OCI-LY3 (cell line): Measurements from ENCODE around the gene CCR3.
A peak's percentile ranks its signal among the peaks of the same experiment; 100 is the strongest.

Source experiments
- H2AFZ ChIP-seq: fragments of 200-600, 300-600 bp; shearing (Covaris generic); 2 replicates; pipeline ENCODE4 v1.6.0; 2014; ENCODE audit warnings: antibody characterized with exemption, low read depth, low read length
- H3K27ac ChIP-seq: fragments of 200-600, 300-600 bp; sonication (generic); 2 replicates; pipeline ENCODE4 v1.5.1; 2014; ENCODE audit warnings: mild to moderate bottlenecking, low read length, moderate library complexity, mixed read lengths
- H3K27me3 ChIP-seq: fragments of 200-600, 300-600 bp; sonication (generic); 2 replicates; pipeline ENCODE4 v1.6.1; 2014; ENCODE audit warnings: low read depth, low read length, mixed read lengths
- H3K36me3 ChIP-seq: fragments of 200-600, 300-600 bp; sonication (generic); replicated peaks from 2 replicates; pipeline ENCODE3; 2014; ENCODE audit warnings: low read depth, low read length, mixed read lengths
- H3K4me1 ChIP-seq: fragments of 300-600, 200-600 bp; sonication (generic); 2 replicates; pipeline ENCODE4 v1.6.1; 2014; ENCODE audit warnings: low read length, mixed read lengths
- H3K4me2 ChIP-seq: fragments of 200-600, 300-600 bp; sonication (generic); 2 replicates; pipeline ENCODE4 v1.6.1; 2014; ENCODE audit warnings: low read length, mixed read lengths
- H3K4me3 ChIP-seq: fragments of 300-600, 200-600 bp; sonication (generic); 2 replicates; pipeline ENCODE4 v1.5.1; 2014; ENCODE audit warnings: antibody characterized with exemption, mild to moderate bottlenecking, low read length, moderate library complexity
- H3K79me2 ChIP-seq: fragments of 300-600, 200-600 bp; shearing (Covaris generic); 2 replicates; pipeline ENCODE4 v1.6.1; 2014; ENCODE audit warnings: mild to moderate bottlenecking, low read length, mixed read lengths
- H3K9ac ChIP-seq: fragments of 300-600, 200-600 bp; shearing (Covaris generic); 2 replicates; pipeline ENCODE4 v1.6.0; 2014; ENCODE audit warnings: mild to moderate bottlenecking, low read length, moderate library complexity
- H3K9me3 ChIP-seq: fragments of 200-600, 300-600 bp; shearing (Covaris generic); 2 replicates; pipeline ENCODE4 v1.6.1; 2014; ENCODE audit warnings: low read length, mixed read lengths; ENCODE audit not compliant: insufficient read depth
- H4K20me1 ChIP-seq: fragments of 200-600, 300-600 bp; sonication (generic); 2 replicates; pipeline ENCODE4 v1.6.1; 2016; ENCODE audit warnings: low read length, mixed read lengths; ENCODE audit not compliant: insufficient read depth
- EZH2phosphoT487 ChIP-seq: fragments of 200-600 bp; shearing (Covaris generic); IDR thresholded peaks from 2 replicates; pipeline ENCODE4 v1.6.1; 2018; ENCODE audit warnings: antibody characterized with exemption, mixed run types, low read depth
- TF ChIP-seq, protein P1 (sequence below): fragments of 200-600, 300-600 bp; sonication (generic); IDR thresholded peaks from 2 replicates; pipeline ENCODE4 v1.5.1; 2014; ENCODE audit warnings: antibody characterized with exemption, low read length, low read depth

The CCR3 gene

DNA sequence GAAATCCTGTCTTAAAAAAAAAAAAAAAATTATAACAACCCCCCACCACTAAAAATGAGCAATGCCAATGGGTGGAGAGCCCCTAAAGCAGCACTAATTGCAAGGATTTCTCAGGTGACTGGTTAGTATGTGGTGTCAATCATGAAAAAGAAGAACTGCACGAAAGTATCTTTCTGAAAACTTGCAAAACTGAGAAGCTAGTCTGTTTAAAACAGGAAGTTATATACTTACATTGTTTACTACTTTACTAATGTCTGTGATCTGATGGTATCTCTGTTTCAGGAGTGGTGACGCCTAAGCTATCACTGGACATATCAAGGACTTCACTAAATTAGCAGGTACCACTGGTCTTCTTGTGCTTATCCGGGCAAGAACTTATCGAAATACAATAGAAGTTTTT lies at the start of gene CCR3:
CCR3 (plus strand) TSS at position 341 of the 400 bp plus-strand sequence. CDS start 22,699 bp downstream, outside the sequence.
- Histone ChIP-seq H3K4me3 (no peak within 1 kb of the TSS), H4K20me1 (no peaks in the 10 kb centered on the region), H3K79me2 (no peaks in the 10 kb centered on the region), H3K9me3 (no peaks in the 10 kb centered on the region), H3K27me3 (peaks cover 40% of the 10 kb centered on the region), H3K36me3 (no peaks in the 10 kb centered on the region), H3K4me1 (peaks cover 15% of the 10 kb centered on the region), H3K27ac (no peak within 1 kb of the TSS), H2AFZ (no peak within 1 kb of the TSS), H3K4me2 (peak within 1 kb of the TSS; percentile 55), H3K9ac (no peak within 1 kb of the TSS)
- TF ChIP-seq, protein P1, sequence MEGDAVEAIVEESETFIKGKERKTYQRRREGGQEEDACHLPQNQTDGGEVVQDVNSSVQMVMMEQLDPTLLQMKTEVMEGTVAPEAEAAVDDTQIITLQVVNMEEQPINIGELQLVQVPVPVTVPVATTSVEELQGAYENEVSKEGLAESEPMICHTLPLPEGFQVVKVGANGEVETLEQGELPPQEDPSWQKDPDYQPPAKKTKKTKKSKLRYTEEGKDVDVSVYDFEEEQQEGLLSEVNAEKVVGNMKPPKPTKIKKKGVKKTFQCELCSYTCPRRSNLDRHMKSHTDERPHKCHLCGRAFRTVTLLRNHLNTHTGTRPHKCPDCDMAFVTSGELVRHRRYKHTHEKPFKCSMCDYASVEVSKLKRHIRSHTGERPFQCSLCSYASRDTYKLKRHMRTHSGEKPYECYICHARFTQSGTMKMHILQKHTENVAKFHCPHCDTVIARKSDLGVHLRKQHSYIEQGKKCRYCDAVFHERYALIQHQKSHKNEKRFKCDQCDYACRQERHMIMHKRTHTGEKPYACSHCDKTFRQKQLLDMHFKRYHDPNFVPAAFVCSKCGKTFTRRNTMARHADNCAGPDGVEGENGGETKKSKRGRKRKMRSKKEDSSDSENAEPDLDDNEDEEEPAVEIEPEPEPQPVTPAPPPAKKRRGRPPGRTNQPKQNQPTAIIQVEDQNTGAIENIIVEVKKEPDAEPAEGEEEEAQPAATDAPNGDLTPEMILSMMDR: no peak
- no peak for TF ChIP-seq EZH2phosphoT487

- Histone ChIP-seq H3K9ac (no peak overlapping the region), H4K20me1 (no peaks in the 10 kb centered on the region), H3K4me3 (no peak overlapping the region), H3K36me3 (no peaks in the 10 kb centered on the region), H3K9me3 (peaks cover 29% of the 10 kb centered on the region; the same call in 1 of the 2 replicates), H3K79me2 (no peaks in the 10 kb centered on the region), H3K4me1 (peaks cover 11% of the 10 kb centered on the region), H3K27me3 (peaks cover 26% of the 10 kb centered on the region; the same call in 1 of the 2 replicates), H2AFZ (no peak overlapping the region), H3K4me2 (no peak overlapping the region), H3K27ac (no peak overlapping the region)
- TF ChIP-seq, protein P1: no peak
- no peak for TF ChIP-seq EZH2phosphoT487
Observed at GRCh38 chr3:46192939-46193338, 49.3 kb upstream of the CCR3 start.

GRCh38 chr3:46193436-46193835 lies 48.8 kb upstream of the CCR3 start:
- Histone ChIP-seq H3K4me2 (no peak overlapping the region), H3K9me3 (peaks cover 29% of the 10 kb centered on the region; the same call in 1 of the 2 replicates), H2AFZ (no peak overlapping the region), H3K4me3 (no peak overlapping the region), H3K27me3 (peaks cover 26% of the 10 kb centered on the region; the same call in 1 of the 2 replicates), H3K9ac (no peak overlapping the region), H4K20me1 (no peaks in the 10 kb centered on the region), H3K36me3 (no peaks in the 10 kb centered on the region), H3K27ac (no peak overlapping the region), H3K79me2 (no peaks in the 10 kb centered on the region), H3K4me1 (peaks cover 11% of the 10 kb centered on the region)
- TF ChIP-seq EZH2phosphoT487: no peak
- TF ChIP-seq, protein P1: no peak

DNA sequence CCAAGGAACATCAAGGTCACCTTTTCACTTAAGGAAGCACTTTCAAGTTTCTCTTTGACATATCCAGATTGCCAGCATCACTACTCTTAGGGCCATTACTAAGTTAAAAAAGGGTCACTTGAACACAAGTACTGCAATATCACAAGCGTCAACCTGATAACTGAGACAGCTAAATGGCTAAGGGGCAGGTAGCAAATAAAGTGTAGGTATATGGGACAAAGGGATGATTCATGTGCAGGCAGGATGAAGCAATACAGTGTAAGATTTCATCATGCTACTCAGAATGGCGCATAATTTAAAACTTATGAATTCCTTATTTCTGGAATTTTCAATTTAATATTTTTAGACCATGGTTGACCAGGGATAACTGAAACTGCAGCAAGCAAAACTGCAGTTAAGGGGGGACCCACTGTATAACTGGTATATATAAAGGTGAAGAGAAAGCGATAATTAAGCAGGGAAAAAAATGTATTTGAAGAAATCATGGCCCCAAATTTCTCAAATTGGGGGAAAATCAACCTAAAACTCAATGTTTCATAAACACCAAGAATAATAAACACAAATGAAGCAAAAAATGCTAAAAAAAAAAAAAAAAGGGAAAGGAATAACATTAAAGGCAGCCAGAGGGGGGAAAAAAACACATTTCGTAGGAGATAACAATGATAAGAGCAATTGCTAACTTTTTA lies 47.2 kb upstream of the CCR3 start:
- no peak overlapping the region for H3K9ac ChIP-seq
- no peak overlapping the region for H2AFZ ChIP-seq
- H4K20me1 ChIP-seq: no peaks in the 10 kb centered on the region
- H3K4me3 ChIP-seq: no peak overlapping the region
- no peak overlapping the region for H3K27ac ChIP-seq
- H3K27me3 ChIP-seq: peaks cover 30% of the 10 kb centered on the region
- H3K4me2 ChIP-seq: no peak overlapping the region
- TF ChIP-seq EZH2phosphoT487: no peak
- TF ChIP-seq, protein P1: no peak
- H3K36me3 ChIP-seq: no peaks in the 10 kb centered on the region
- peaks cover 29% of the 10 kb centered on the region; the same call in 1 of the 2 replicates for H3K9me3 ChIP-seq
- peaks cover 11% of the 10 kb centered on the region for H3K4me1 ChIP-seq
- H3K79me2 ChIP-seq: no peaks in the 10 kb centered on the region
